T-cell (primary cell): ENCODE data around the gene DPY19L1. TPM values are rescaled to one million over a fixed set of nuclear protein-coding genes. Genes with fewer than 3 reads are reported as not detected.

Experiments used
- ATAC-seq, 4 experiments: fragments of 200-7000 bp in 3 of 4; fragments of 150-1000 bp in 1 of 4; cut with Tn5 transposase; replicated peaks in 1 of 4; 1 replicate in 3 of 4; 2 replicates in 1 of 4; pipeline ENCODE4 v1.10.0; 2021; ENCODE audit warnings: moderate library complexity in 3 of 4, mild to moderate bottlenecking in 2 of 4, moderate number of reproducible peaks in 1 of 4
- CTCF ChIA-PET, 2 donors: fragments of 300-600 bp; sonication (Branson Sonifier 250); formaldehyde crosslinking; loops; one replicate each; lab custom pipeline; 2022; ENCODE audit warnings: antibody characterized with exemption in 2 of 2; lab: Charles Lee
- POLR2A ChIA-PET, 2 donors: fragments of 300-600 bp; sonication (Branson Sonifier 250); formaldehyde crosslinking; loops; one replicate each; lab custom pipeline; 2022; ENCODE audit warnings: antibody characterized with exemption in 2 of 2; lab: Charles Lee
- DNase-seq, 35 experiments: peaks; one replicate each; pipeline versions ENCODE4 v3.0.0 to v3.0.0-alpha.2; 2013 to 2023
- H3K27ac ChIP-seq: one replicate; pipeline ENCODE4 v1.5.1; 2013; ENCODE audit warnings: low read length
- H3K27me3 ChIP-seq, 2 experiments: replicated peaks in 1 of 2; 1 replicate in 1 of 2; 2 replicates in 1 of 2; pipeline versions ENCODE4 v1.6.1 to v1.7.0; 2013; ENCODE audit warnings: low read length in 1 of 2, mixed read lengths in 1 of 2; ENCODE audit not compliant: control insufficient read depth in 2 of 2, insufficient read depth in 2 of 2; ENCODE audit errors: extremely low read depth in 1 of 2
- H3K36me3 ChIP-seq, 2 donors: 1 replicate in 1 of 2; 2 replicates in 1 of 2; pipeline versions ENCODE4 v1.6.1 to v1.7.0; 2013; ENCODE audit warnings: low read length in 1 of 2; ENCODE audit not compliant: control insufficient read depth in 2 of 2, insufficient read depth in 1 of 2; ENCODE audit errors: extremely low read depth in 1 of 2
- H3K4me1 ChIP-seq, 2 experiments: 1 replicate in 1 of 2; 2 replicates in 1 of 2; pipeline versions ENCODE4 v1.6.1 to v1.7.0; 2013; ENCODE audit warnings: low read length in 2 of 2, mixed read lengths in 1 of 2; ENCODE audit not compliant: insufficient read depth in 2 of 2, control insufficient read depth in 1 of 2; ENCODE audit errors: extremely low read depth in 1 of 2
- H3K4me3 ChIP-seq, 2 donors: 1 replicate in 1 of 2; 2 replicates in 1 of 2; pipeline versions ENCODE4 v1.5.1 to v1.7.0; 2013; ENCODE audit warnings: mild to moderate bottlenecking in 2 of 2, low read length in 1 of 2, moderate library complexity in 1 of 2; ENCODE audit not compliant: control insufficient read depth in 1 of 2; ENCODE audit errors: extremely low read depth in 1 of 2
- H3K9me3 ChIP-seq: 2 replicates; pipeline ENCODE4 v1.7.0; 2013
- H3K27ac Mint-ChIP-seq, 2 donors: one replicate each; pipeline ENCODE4 v1.8.0; 2020 to 2021; ENCODE audit warnings: mild to moderate bottlenecking in 2 of 2, mixed read lengths in 2 of 2
- H3K27me3 Mint-ChIP-seq, 2 donors: one replicate each; pipeline ENCODE4 v1.8.0; 2021 to 2022; ENCODE audit warnings: mixed read lengths in 2 of 2
- H3K36me3 Mint-ChIP-seq: one replicate; pipeline ENCODE4 v1.8.0; 2021; ENCODE audit warnings: mixed read lengths
- H3K4me1 Mint-ChIP-seq, 3 donors: one replicate each; pipeline ENCODE4 v1.8.0; 2020 to 2022; ENCODE audit warnings: mixed read lengths in 3 of 3, mild to moderate bottlenecking in 1 of 3
- H3K4me3 Mint-ChIP-seq, 3 donors: one replicate each; pipeline ENCODE4 v1.8.0; 2020 to 2022; ENCODE audit warnings: mild to moderate bottlenecking in 3 of 3, mixed read lengths in 3 of 3, moderate library complexity in 3 of 3
- H3K9me3 Mint-ChIP-seq, 3 donors: one replicate each; pipeline ENCODE4 v1.8.0; 2020 to 2022; ENCODE audit warnings: mixed read lengths in 3 of 3
- WGBS: methylation state at CpG from one replicate; pipeline ENCODE4 v1.1.5; 2013; ENCODE audit warnings: missing lambda C conversion rate; ENCODE audit not compliant: insufficient coverage; 5-methylcytosine and 5-hydroxymethylcytosine counted together
- total RNA-seq, 35 experiments: library from RNA in 6 of 35; stranded (reverse) in 6 of 35; fragments of 120-200 nt in 1 of 35; gene quantifications; one replicate each; pipeline versions ENCODE4 v1.2.1 to v1.2.4 and lab custom pipeline; 2013 to 2026

The DPY19L1 gene
- total RNA-seq, 5 donors from 2014 or later (not counting 1 experiment from before 2014, with no cell fraction given) = 6.6 to 10.5 (median 10.3) TPM

DNA sequence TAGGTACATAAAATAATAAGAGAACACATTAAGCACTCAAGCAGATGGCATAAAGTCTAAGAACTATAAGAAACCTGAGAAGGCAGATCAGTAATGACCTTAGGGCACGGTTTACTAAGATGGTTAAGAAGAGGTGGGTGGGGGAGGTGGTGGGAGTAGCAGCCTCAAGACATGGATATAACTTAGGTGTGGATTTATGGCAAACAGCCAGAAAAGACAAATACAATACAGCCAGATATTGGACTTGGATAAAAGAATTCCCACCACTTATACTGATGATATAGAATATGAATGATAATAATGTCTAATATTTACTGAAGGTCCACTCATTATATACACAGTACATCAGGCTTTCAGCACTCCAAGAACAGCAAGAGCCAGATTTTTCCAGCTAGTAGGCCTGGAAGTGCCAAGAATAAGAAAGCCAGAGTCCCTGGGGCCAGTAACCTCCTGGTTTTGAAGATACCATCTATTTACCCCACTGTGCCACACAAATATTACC, 11.9 kb downstream of the DPY19L1 start:
- DNase-seq (no peak), ATAC-seq (no peak)
- Histone ChIP-seq H3K9me3 (no peaks in the 10 kb centered on the region), H3K4me3 (no peak overlapping the region), H3K27me3 (no peaks in the 10 kb centered on the region), H3K36me3 (no peaks in the 10 kb centered on the region), H3K4me1 (no peaks in the 10 kb centered on the region), H3K27ac (no peak overlapping the region)
- H3K4me3 Mint-ChIP-seq = no peak overlapping the region
- no peaks in the 10 kb centered on the region for H3K27me3 Mint-ChIP-seq
- no peaks in the 10 kb centered on the region for H3K36me3 Mint-ChIP-seq
- ChIA-PET CTCF (interaction anchor here in 1 of 2 donors (0.6 kb wide), 1 partner anchor 10 kb away, joined by 5 read pairs; no protein-coding TSS in a partner anchor), POLR2A (no interaction called here)
- H3K9me3 Mint-ChIP-seq = no peaks in the 10 kb centered on the region
- H3K27ac Mint-ChIP-seq = no peak overlapping the region
- H3K4me1 Mint-ChIP-seq = peaks cover 0 to 10% (median 2%) of the 10 kb centered on the region in 3 donors
- no CpG with 5 or more reads among the region's 1 CpG for WGBS

- ChIA-PET POLR2A (no interaction called here), CTCF (no interaction called here)
- H3K4me3 ChIP-seq = no peak overlapping the region
- no CpG with 5 or more reads among the region's 3 CpGs for WGBS
- no peak overlapping the region for H3K4me3 Mint-ChIP-seq
- no peak for ATAC-seq
- H3K27me3 Mint-ChIP-seq = no peaks in the 10 kb centered on the region
- H3K27ac Mint-ChIP-seq = no peak overlapping the region
- no peak overlapping the region for H3K27ac ChIP-seq
- H3K9me3 Mint-ChIP-seq = no peaks in the 10 kb centered on the region
- no peaks in the 10 kb centered on the region for H3K36me3 ChIP-seq
- H3K4me1 Mint-ChIP-seq = peaks cover 0 to 11% (median 2%) of the 10 kb centered on the region in 3 donors
- no peaks in the 10 kb centered on the region for H3K27me3 ChIP-seq
- no peaks in the 10 kb centered on the region for H3K4me1 ChIP-seq
- H3K36me3 Mint-ChIP-seq = no peaks in the 10 kb centered on the region
- DNase-seq = no peak
- no peaks in the 10 kb centered on the region for H3K9me3 ChIP-seq
These were observed 13.0 kb downstream of the DPY19L1 start for GRCh38 chr7:35024298-35024697.

- Histone ChIP-seq H3K9me3 (no peaks in the 10 kb centered on the region), H3K27ac (no peak overlapping the region), H3K36me3 (no peaks in the 10 kb centered on the region), H3K27me3 (no peaks in the 10 kb centered on the region), H3K4me1 (no peaks in the 10 kb centered on the region), H3K4me3 (no peak overlapping the region)
- CTCF ChIA-PET = interaction anchor here in 1 of 2 donors (0.8 kb wide), 1 partner anchor 14 kb away, joined by 4 read pairs; the partner anchor contains the start of gene DPY19L1
- Mint-ChIP-seq H3K27ac (no peak overlapping the region), H3K4me3 (no peak overlapping the region), H3K4me1 (peaks cover 0 to 12% (median 2%) of the 10 kb centered on the region in 3 donors), H3K27me3 (no peaks in the 10 kb centered on the region), H3K36me3 (no peaks in the 10 kb centered on the region), H3K9me3 (no peaks in the 10 kb centered on the region)
- DNase-seq (no peak), ATAC-seq (no peak)
- WGBS = 96% methylated on average over 10 of the region's 12 CpGs
- POLR2A ChIA-PET = no interaction called here
These were observed 14.6 kb downstream of the DPY19L1 start for GRCh38 chr7:35022725-35023124.

DNA sequence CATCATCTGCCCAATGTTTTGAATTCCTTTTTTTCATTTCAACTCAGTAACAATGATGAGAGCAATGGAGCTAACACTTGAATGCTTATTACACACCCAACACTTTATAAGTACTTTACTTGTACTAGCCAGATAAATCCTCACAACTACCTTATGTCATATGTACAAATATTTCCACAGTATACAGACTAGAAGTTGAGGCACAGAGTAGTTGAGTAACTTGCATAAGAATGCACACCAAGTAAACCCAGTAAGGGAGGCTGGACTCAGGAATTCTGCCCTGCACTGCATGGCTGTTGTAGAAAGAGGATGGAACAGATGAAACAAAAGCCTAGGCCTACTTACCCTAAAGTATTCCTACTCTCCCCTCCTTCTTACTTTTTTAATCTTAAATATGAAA, 15.8 kb downstream of the DPY19L1 start:
- Histone ChIP-seq H3K4me3 (no peak overlapping the region), H3K36me3 (no peaks in the 10 kb centered on the region), H3K4me1 (no peaks in the 10 kb centered on the region), H3K27ac (no peak overlapping the region), H3K9me3 (no peaks in the 10 kb centered on the region), H3K27me3 (no peaks in the 10 kb centered on the region)
- peaks cover 3% of the 10 kb centered on the region for H3K36me3 Mint-ChIP-seq
- no peak for DNase-seq
- no peak overlapping the region for H3K27ac Mint-ChIP-seq
- CTCF ChIA-PET = no interaction called here
- H3K27me3 Mint-ChIP-seq = no peaks in the 10 kb centered on the region
- ATAC-seq = no peak
- H3K4me3 Mint-ChIP-seq = no peak overlapping the region
- POLR2A ChIA-PET = no interaction called here
- peaks cover 0 to 12% (median 2%) of the 10 kb centered on the region in 3 donors for H3K4me1 Mint-ChIP-seq
- no peaks in the 10 kb centered on the region for H3K9me3 Mint-ChIP-seq

DNA sequence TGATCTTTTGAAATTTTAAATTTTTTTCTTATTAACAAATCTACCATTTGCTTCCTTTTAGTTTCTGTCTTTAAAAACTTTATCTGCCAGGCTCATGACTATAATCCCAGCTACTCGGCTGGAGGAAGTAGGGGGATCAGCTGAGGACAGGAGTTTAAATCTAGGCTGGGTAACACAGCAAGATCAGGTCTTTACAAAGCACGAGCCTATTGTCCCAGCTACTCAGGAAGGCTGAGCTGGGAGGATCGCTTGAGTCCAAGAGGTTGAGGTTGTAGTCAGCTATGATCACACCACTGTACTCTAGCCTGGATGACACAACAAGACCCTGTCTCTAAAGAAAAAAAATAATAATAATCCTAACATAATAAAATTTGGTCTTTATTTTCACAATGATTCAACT, 17.5 kb downstream of the DPY19L1 start:
- H3K9me3 Mint-ChIP-seq = no peaks in the 10 kb centered on the region
- no peak overlapping the region for H3K27ac ChIP-seq
- ATAC-seq (no peak), DNase-seq (no peak)
- H3K36me3 Mint-ChIP-seq = peaks cover 13% of the 10 kb centered on the region
- CTCF ChIA-PET = no interaction called here
- H3K4me1 Mint-ChIP-seq = peaks cover 0 to 8% (median 2%) of the 10 kb centered on the region in 3 donors
- H3K4me3 ChIP-seq = no peak overlapping the region
- no peaks in the 10 kb centered on the region for H3K36me3 ChIP-seq
- no peak overlapping the region for H3K27ac Mint-ChIP-seq
- no peaks in the 10 kb centered on the region for H3K27me3 Mint-ChIP-seq
- H3K27me3 ChIP-seq = no peaks in the 10 kb centered on the region
- H3K4me3 Mint-ChIP-seq = no peak overlapping the region
- 71% methylated on average over 1 of the region's 3 CpGs for WGBS
- H3K4me1 ChIP-seq = no peaks in the 10 kb centered on the region
- H3K9me3 ChIP-seq = no peaks in the 10 kb centered on the region
- POLR2A ChIA-PET = no interaction called here

GRCh38 chr7:35019179-35019729, 18.0 kb downstream of the DPY19L1 start:
- H3K4me1 ChIP-seq = no peaks in the 10 kb centered on the region
- Mint-ChIP-seq H3K27me3 (no peaks in the 10 kb centered on the region), H3K27ac (no peak overlapping the region), H3K4me3 (no peak overlapping the region), H3K36me3 (peaks cover 13% of the 10 kb centered on the region), H3K4me1 (peaks cover 0 to 4% (median 0%) of the 10 kb centered on the region in 3 donors), H3K9me3 (no peaks in the 10 kb centered on the region)
- DNase-seq = no peak
- no peaks in the 10 kb centered on the region for H3K9me3 ChIP-seq
- ChIA-PET POLR2A (no interaction called here), CTCF (no interaction called here)
- no peak overlapping the region for H3K27ac ChIP-seq
- H3K4me3 ChIP-seq = no peak overlapping the region
- H3K27me3 ChIP-seq = no peaks in the 10 kb centered on the region
- no peak for ATAC-seq
- H3K36me3 ChIP-seq = no peaks in the 10 kb centered on the region
- WGBS = 83% methylated on average over 1 of the region's 2 CpGs
